HepG2 (cell line): ENCODE results near the gene RIMKLB.
"Not testable (repeated sequence)": the region's sequence is repeated elsewhere in the genome, so short reads cannot be mapped to it uniquely, and the experiment has no call there.

Source experiments
- NBN ChIP-seq: fragments of 450-650 bp; conservative IDR thresholded peaks from 2 replicates; pipeline ENCODE4 v1.6.1; 2017
- NFYC ChIP-seq: IDR thresholded peaks from 2 replicates; pipeline ENCODE4 v1.6.1; 2016; ENCODE audit warnings: missing genetic modification reagents, missing compliant biosample characterization
- POLR2G ChIP-seq: fragments of 200-400 bp; formaldehyde crosslinking; IDR thresholded peaks from 2 replicates; pipeline ENCODE4 v1.6.1; 2018; ENCODE audit warnings: mild to moderate bottlenecking, low read depth, low read length, moderate library complexity
- RBAK ChIP-seq: sonication (generic); formaldehyde crosslinking; IDR thresholded peaks from 2 replicates; pipeline ENCODE4 v1.5.1; 2020; ENCODE audit warnings: mild to moderate bottlenecking, missing genetic modification reagents
- RBM22 ChIP-seq: fragments of 200-400 bp; formaldehyde crosslinking; optimal IDR thresholded peaks from 2 replicates; pipeline ENCODE3; 2017; ENCODE audit warnings: mild to moderate bottlenecking, low read length, moderate library complexity
- RXRB ChIP-seq: IDR thresholded peaks from 2 replicates; pipeline ENCODE4 v1.6.1; 2016; ENCODE audit warnings: borderline replicate concordance, missing genetic modification reagents, missing compliant biosample characterization
- SMC3 ChIP-seq: IDR thresholded peaks from 2 replicates; pipeline ENCODE4 v1.6.1; 2011; ENCODE audit warnings: low read length, improper control_type of control experiment
- SUZ12 ChIP-seq: fragments of 150-350 bp; IDR thresholded peaks from 2 replicates; pipeline ENCODE4 v1.6.1; 2014; ENCODE audit warnings: low read depth, low read length
- ZNF747 ChIP-seq: sonication (generic); formaldehyde crosslinking; IDR thresholded peaks from 2 replicates; pipeline ENCODE4 v1.8.1; 2023; ENCODE audit warnings: missing genetic modification reagents, mild to moderate bottlenecking, borderline replicate concordance
- TF ChIP-seq, protein P1 (sequence below): sonication (generic); formaldehyde crosslinking; IDR thresholded peaks from 2 replicates; pipeline ENCODE4 v1.4.0; 2020; ENCODE audit warnings: missing genetic modification reagents
- TF ChIP-seq, protein P2 (sequence below): sonication (generic); formaldehyde crosslinking; IDR thresholded peaks from 2 replicates; pipeline ENCODE4 v1.5.0; 2020; ENCODE audit warnings: mild to moderate bottlenecking, missing genetic modification reagents, moderate library complexity
- TF ChIP-seq, protein P3 (sequence below), 2 experiments: IDR thresholded peaks; 2 replicates each; pipeline ENCODE4 v1.6.1; 2011 to 2012; ENCODE audit warnings: low read length in 2 of 2, borderline replicate concordance in 1 of 2, low read depth in 1 of 2, mild to moderate bottlenecking in 1 of 2, moderate library complexity in 1 of 2
- TF ChIP-seq, protein P4 (sequence below): sonication (generic); formaldehyde crosslinking; IDR thresholded peaks from 2 replicates; pipeline ENCODE4 v1.4.0; 2020; ENCODE audit warnings: mild to moderate bottlenecking, missing genetic modification reagents

DNA sequence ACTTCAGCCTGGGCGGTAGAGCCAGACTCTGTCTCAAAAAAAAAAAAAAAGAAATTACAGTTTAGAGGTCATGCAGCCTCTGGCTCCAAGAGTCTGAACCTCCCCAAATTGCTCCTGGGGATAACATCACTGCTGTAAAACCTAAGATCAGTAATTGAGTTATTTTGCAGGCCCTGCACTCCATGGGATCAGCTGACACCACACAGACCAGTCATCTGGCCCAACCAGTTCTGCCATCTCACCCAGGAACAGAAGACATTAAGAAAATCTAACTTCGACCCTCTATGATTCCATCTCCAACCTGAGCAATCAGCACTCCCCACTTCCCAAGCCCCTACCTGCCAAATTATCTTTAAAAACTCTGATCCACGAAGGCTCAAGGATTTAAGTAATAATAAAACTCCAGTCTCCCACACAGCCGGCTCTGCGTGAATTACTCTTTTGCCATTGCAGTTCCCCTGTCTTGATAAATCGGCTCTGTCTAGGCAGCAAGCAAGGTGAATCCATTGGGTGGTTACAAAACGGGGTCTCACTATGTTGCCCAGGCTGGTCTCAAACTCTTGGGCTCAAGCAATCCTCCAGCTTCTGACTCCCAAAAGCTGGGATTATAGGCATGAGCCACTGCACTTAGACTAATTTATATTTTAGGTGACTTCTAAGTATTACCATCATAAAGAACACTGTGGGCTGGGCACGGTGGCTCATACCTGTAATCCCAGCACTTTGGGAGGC, 123.1 kb downstream of the RIMKLB start:
- not testable (repeated sequence) for TF ChIP-seq RXRB (CRISPR knock-in tag); SUZ12; NFYC (CRISPR knock-in tag); NBN; SMC3; RBM22; POLR2G; ZNF747; RBAK (CRISPR knock-in tag)
- TF ChIP-seq, protein P1, sequence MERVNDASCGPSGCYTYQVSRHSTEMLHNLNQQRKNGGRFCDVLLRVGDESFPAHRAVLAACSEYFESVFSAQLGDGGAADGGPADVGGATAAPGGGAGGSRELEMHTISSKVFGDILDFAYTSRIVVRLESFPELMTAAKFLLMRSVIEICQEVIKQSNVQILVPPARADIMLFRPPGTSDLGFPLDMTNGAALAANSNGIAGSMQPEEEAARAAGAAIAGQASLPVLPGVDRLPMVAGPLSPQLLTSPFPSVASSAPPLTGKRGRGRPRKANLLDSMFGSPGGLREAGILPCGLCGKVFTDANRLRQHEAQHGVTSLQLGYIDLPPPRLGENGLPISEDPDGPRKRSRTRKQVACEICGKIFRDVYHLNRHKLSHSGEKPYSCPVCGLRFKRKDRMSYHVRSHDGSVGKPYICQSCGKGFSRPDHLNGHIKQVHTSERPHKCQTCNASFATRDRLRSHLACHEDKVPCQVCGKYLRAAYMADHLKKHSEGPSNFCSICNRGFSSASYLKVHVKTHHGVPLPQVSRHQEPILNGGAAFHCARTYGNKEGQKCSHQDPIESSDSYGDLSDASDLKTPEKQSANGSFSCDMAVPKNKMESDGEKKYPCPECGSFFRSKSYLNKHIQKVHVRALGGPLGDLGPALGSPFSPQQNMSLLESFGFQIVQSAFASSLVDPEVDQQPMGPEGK (CRISPR knock-in tag) = not testable (repeated sequence)
- TF ChIP-seq, protein P2, sequence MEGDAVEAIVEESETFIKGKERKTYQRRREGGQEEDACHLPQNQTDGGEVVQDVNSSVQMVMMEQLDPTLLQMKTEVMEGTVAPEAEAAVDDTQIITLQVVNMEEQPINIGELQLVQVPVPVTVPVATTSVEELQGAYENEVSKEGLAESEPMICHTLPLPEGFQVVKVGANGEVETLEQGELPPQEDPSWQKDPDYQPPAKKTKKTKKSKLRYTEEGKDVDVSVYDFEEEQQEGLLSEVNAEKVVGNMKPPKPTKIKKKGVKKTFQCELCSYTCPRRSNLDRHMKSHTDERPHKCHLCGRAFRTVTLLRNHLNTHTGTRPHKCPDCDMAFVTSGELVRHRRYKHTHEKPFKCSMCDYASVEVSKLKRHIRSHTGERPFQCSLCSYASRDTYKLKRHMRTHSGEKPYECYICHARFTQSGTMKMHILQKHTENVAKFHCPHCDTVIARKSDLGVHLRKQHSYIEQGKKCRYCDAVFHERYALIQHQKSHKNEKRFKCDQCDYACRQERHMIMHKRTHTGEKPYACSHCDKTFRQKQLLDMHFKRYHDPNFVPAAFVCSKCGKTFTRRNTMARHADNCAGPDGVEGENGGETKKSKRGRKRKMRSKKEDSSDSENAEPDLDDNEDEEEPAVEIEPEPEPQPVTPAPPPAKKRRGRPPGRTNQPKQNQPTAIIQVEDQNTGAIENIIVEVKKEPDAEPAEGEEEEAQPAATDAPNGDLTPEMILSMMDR (CRISPR knock-in tag) = not testable (repeated sequence)
- TF ChIP-seq, protein P3, sequence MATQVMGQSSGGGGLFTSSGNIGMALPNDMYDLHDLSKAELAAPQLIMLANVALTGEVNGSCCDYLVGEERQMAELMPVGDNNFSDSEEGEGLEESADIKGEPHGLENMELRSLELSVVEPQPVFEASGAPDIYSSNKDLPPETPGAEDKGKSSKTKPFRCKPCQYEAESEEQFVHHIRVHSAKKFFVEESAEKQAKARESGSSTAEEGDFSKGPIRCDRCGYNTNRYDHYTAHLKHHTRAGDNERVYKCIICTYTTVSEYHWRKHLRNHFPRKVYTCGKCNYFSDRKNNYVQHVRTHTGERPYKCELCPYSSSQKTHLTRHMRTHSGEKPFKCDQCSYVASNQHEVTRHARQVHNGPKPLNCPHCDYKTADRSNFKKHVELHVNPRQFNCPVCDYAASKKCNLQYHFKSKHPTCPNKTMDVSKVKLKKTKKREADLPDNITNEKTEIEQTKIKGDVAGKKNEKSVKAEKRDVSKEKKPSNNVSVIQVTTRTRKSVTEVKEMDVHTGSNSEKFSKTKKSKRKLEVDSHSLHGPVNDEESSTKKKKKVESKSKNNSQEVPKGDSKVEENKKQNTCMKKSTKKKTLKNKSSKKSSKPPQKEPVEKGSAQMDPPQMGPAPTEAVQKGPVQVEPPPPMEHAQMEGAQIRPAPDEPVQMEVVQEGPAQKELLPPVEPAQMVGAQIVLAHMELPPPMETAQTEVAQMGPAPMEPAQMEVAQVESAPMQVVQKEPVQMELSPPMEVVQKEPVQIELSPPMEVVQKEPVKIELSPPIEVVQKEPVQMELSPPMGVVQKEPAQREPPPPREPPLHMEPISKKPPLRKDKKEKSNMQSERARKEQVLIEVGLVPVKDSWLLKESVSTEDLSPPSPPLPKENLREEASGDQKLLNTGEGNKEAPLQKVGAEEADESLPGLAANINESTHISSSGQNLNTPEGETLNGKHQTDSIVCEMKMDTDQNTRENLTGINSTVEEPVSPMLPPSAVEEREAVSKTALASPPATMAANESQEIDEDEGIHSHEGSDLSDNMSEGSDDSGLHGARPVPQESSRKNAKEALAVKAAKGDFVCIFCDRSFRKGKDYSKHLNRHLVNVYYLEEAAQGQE (IDR thresholded peaks at IDR 0.05; ENCODE audit: borderline replicate concordance in 1 of 2, low read depth in 1 of 2, low read length in 2 of 2) = not testable (repeated sequence)
- TF ChIP-seq, protein P4, sequence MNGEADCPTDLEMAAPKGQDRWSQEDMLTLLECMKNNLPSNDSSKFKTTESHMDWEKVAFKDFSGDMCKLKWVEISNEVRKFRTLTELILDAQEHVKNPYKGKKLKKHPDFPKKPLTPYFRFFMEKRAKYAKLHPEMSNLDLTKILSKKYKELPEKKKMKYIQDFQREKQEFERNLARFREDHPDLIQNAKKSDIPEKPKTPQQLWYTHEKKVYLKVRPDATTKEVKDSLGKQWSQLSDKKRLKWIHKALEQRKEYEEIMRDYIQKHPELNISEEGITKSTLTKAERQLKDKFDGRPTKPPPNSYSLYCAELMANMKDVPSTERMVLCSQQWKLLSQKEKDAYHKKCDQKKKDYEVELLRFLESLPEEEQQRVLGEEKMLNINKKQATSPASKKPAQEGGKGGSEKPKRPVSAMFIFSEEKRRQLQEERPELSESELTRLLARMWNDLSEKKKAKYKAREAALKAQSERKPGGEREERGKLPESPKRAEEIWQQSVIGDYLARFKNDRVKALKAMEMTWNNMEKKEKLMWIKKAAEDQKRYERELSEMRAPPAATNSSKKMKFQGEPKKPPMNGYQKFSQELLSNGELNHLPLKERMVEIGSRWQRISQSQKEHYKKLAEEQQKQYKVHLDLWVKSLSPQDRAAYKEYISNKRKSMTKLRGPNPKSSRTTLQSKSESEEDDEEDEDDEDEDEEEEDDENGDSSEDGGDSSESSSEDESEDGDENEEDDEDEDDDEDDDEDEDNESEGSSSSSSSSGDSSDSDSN (CRISPR knock-in tag) = not testable (repeated sequence)
